NOMO-1 (cell line): ENCODE measurements around the gene SOX5.
A peak's percentile ranks its signal among the peaks of the same experiment; 100 is the strongest.

Experiments
- DNase-seq, 2 experiments: peaks; one replicate each; lab custom pipeline; 2025; ENCODE audit not compliant: unreplicated experiment in 2 of 2; lab: John Stamatoyannopoulos, UW

The SOX5 gene

GRCh38 chr12:23704992-23705943 lies 244.2 kb downstream of the SOX5 start:
- no peak for DNase-seq

- no peak for DNase-seq
Observed at GRCh38 chr12:23703051-23703450, 246.4 kb downstream of the SOX5 start.

GRCh38 chr12:23699031-23699430 lies 250.4 kb downstream of the SOX5 start:
- no peak for DNase-seq

- no peak for DNase-seq
Observed at GRCh38 chr12:23694920-23695319, 254.6 kb downstream of the SOX5 start.

- DNase-seq, result no peak
Observed at GRCh38 chr12:23694307-23694706, 255.2 kb downstream of the SOX5 start.

- DNase-seq, result no peak
Observed at GRCh38 chr12:23687947-23688346, 261.5 kb downstream of the SOX5 start.

- no peak for DNase-seq
Observed at GRCh38 chr12:23686095-23686494, 263.4 kb downstream of the SOX5 start.

GRCh38 chr12:23684121-23684520 lies 265.3 kb downstream of the SOX5 start:
- DNase-seq, result peak; percentile 73 to 91

- DNase-seq, result no peak
Observed at GRCh38 chr12:23681237-23681636, 268.2 kb downstream of the SOX5 start.

GRCh38 chr12:23674064-23674463 lies 275.4 kb downstream of the SOX5 start:
- no peak for DNase-seq

GRCh38 chr12:23671881-23672280 lies 277.6 kb downstream of the SOX5 start:
- no peak for DNase-seq

- no peak for DNase-seq
Observed at GRCh38 chr12:23670684-23671083, 278.8 kb downstream of the SOX5 start.

GRCh38 chr12:23669691-23670090 lies 279.8 kb downstream of the SOX5 start:
- DNase-seq, result no peak

GRCh38 chr12:23666866-23667265 lies 282.6 kb downstream of the SOX5 start:
- DNase-seq, result no peak

GRCh38 chr12:23662966-23663365 lies 286.5 kb downstream of the SOX5 start:
- DNase-seq, result no peak

GRCh38 chr12:23659131-23659530 lies 290.3 kb downstream of the SOX5 start:
- DNase-seq, result peak; percentile 27 to 78

GRCh38 chr12:23657598-23657997 lies 291.9 kb downstream of the SOX5 start:
- no peak for DNase-seq

- DNase-seq, result no peak
Observed at GRCh38 chr12:23655884-23656283, 293.6 kb downstream of the SOX5 start.

- no peak for DNase-seq
Observed at GRCh38 chr12:23655112-23655511, 294.4 kb downstream of the SOX5 start.

GRCh38 chr12:23648546-23648945 lies 300.9 kb downstream of the SOX5 start:
- DNase-seq, result no peak

- DNase-seq, result no peak
Observed at GRCh38 chr12:23640754-23641153, 308.7 kb downstream of the SOX5 start.

- DNase-seq, result no peak
Observed at GRCh38 chr12:23634344-23634743, 315.1 kb downstream of the SOX5 start.
